Bronchial epithelial cell (primary cell): ENCODE measurements around the gene POLR2I. TPM values are rescaled to one million over a fixed set of nuclear protein-coding genes. Genes with fewer than 3 reads are reported as not detected.

Experiments
- DNase-seq: peaks from one replicate; pipeline ENCODE4 v3.0.0-alpha.2; 2010; ENCODE audit warnings: low read depth
- FAIRE-seq: peaks from 2 replicates; lab custom pipeline; 2011; peaks lifted over from hg19 to GRCh38; lab: Jason Lieb, UNC
- H3K27me3 ChIP-seq: 2 replicates; pipeline ENCODE4 v1.5.1; 2011; ENCODE audit warnings: low read length; ENCODE audit not compliant: control insufficient read depth, insufficient read depth
- H3K36me3 ChIP-seq: 2 replicates; pipeline ENCODE4 v1.5.1; 2011; ENCODE audit warnings: low read length; ENCODE audit not compliant: control insufficient read depth, insufficient read depth
- H3K4me3 ChIP-seq: 2 replicates; pipeline ENCODE4 v1.5.1; 2011; ENCODE audit warnings: mild to moderate bottlenecking, low read depth, low read length, control low read depth
- total RNA-seq: library from RNA; depleted of rRNA; stranded (reverse); fragments of >200 nt; gene quantifications from 2 replicates; pipeline ENCODE4 v1.2.1, GENCODE V29; 2014
- TF ChIP-seq, protein P1 (sequence below): IDR thresholded peaks from 2 replicates; pipeline ENCODE4 v1.5.1; 2011; ENCODE audit warnings: mild to moderate bottlenecking, moderate library complexity, low read length, control low read depth, inconsistent platforms; ENCODE audit not compliant: insufficient read depth, severe bottlenecking

Gene POLR2I
- total RNA-seq, 1 donor from 2014 or later = 68.2 TPM

DNA sequence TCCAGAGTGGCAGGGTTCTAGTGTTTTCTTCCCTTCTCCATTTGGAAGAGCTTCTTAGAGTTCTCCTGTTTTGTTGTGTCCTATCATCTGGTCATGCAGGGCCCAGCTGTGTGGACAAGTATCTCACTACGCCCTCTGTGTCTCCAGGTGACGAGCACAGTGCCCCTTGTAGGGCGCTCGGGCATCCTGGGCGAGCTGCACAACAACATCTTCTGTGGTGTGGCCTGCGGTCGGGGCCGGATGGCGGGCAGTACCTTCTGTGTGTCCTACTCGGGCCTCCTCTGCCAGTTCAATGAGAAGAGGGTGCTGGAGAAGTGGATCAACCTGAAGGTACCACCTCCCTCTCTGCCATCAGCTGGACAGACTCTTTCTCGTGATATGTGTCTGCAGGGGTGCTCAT lies 47.0 kb downstream of the POLR2I start:
- DNase-seq (no peak), FAIRE-seq (no peak)
- H3K4me3 ChIP-seq = no peak overlapping the region
- H3K27me3 ChIP-seq = peaks cover 2% of the 10 kb centered on the region
- TF ChIP-seq, protein P1, sequence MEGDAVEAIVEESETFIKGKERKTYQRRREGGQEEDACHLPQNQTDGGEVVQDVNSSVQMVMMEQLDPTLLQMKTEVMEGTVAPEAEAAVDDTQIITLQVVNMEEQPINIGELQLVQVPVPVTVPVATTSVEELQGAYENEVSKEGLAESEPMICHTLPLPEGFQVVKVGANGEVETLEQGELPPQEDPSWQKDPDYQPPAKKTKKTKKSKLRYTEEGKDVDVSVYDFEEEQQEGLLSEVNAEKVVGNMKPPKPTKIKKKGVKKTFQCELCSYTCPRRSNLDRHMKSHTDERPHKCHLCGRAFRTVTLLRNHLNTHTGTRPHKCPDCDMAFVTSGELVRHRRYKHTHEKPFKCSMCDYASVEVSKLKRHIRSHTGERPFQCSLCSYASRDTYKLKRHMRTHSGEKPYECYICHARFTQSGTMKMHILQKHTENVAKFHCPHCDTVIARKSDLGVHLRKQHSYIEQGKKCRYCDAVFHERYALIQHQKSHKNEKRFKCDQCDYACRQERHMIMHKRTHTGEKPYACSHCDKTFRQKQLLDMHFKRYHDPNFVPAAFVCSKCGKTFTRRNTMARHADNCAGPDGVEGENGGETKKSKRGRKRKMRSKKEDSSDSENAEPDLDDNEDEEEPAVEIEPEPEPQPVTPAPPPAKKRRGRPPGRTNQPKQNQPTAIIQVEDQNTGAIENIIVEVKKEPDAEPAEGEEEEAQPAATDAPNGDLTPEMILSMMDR = no peak
- H3K36me3 ChIP-seq = peaks cover 1% of the 10 kb centered on the region

- Histone ChIP-seq H3K27me3 (no peaks in the 10 kb centered on the region), H3K36me3 (peaks cover 1% of the 10 kb centered on the region), H3K4me3 (no peak overlapping the region)
- DNase-seq = no peak
- TF ChIP-seq, protein P1 = no peak
- FAIRE-seq = no peak
These were observed 49.8 kb downstream of the POLR2I start for GRCh38 chr19:36064826-36065225.

Other genes with a start within 250 kb of the POLR2I start
- gene APLP1, start 246.3 kb downstream of the POLR2I start, total RNA-seq = 0.26 and 0.51 TPM in 2 replicates
- 1.6 and 1.7 TPM in 2 replicates for gene NFKBID, start 214.3 kb downstream of the POLR2I start, total RNA-seq
- 1.3 TPM in 1 of 2 replicates, not detected in the other for gene HCST, start 212.3 kb downstream of the POLR2I start, total RNA-seq
- not detected in 2 replicates for gene TYROBP, start 206.6 kb downstream of the POLR2I start, total RNA-seq
- gene LRFN3, start 178.5 kb downstream of the POLR2I start, total RNA-seq = 0.79 and 1.3 TPM in 2 replicates
- 17.5 and 25.3 TPM in 2 replicates for gene SDHAF1, start 119.7 kb downstream of the POLR2I start, total RNA-seq
- gene SYNE4, start 106.1 kb downstream of the POLR2I start, total RNA-seq = 3.4 and 3.6 TPM in 2 replicates
- 14.2 and 16.6 TPM in 2 replicates for gene ALKBH6, start 100.7 kb downstream of the POLR2I start, total RNA-seq
- gene CLIP3, start 82.0 kb downstream of the POLR2I start, total RNA-seq = under 0.01 and 0.13 TPM in 2 replicates
- gene THAP8, start 60.6 kb downstream of the POLR2I start, total RNA-seq = 2.0 and 2.1 TPM in 2 replicates
- gene WDR62, start 60.0 kb downstream of the POLR2I start, total RNA-seq = 0.26 TPM in 2 replicates
- gene OVOL3, start 3.7 kb downstream of the POLR2I start, total RNA-seq = not detected in 2 replicates
- 132 and 152 TPM in 2 replicates for gene TBCB, start 593 bp upstream of the POLR2I start, total RNA-seq
- gene CAPNS1, start 25.2 kb upstream of the POLR2I start, total RNA-seq = 240 and 418 TPM in 2 replicates
- 0.64 and 1.6 TPM in 2 replicates for gene COX7A1, start 37.6 kb upstream of the POLR2I start, total RNA-seq
- gene ZNF565, start 99.8 kb upstream of the POLR2I start, total RNA-seq = 6.1 and 8.2 TPM in 2 replicates
- 139 and 161 TPM in 2 replicates for gene ZNF146, start 100.2 kb upstream of the POLR2I start, total RNA-seq